NCI-H2196 (cell line): Measurements from ENCODE around the gene ESF1.

Experiments used
- DNase-seq: peaks from one replicate; lab custom pipeline; 2025; ENCODE audit not compliant: unreplicated experiment; lab: John Stamatoyannopoulos, UW

ESF1 gene

GRCh38 chr20:13784893-13785715 lies at the start of gene ESF1, which contains the start of gene NDUFAF5:
TSS of gene ESF1 (minus strand) at chr20:13784919. CDS start at chr20:13783140, 1,779 bp downstream.
TSS of gene NDUFAF5 (plus strand) at chr20:13785028. CDS start at chr20:13785069, 41 bp downstream.
- DNase-seq: peak; percentile 91

GRCh38 chr20:13831476-13831875 lies 46.8 kb upstream of the ESF1 start:
- DNase-seq: no peak

- no peak for DNase-seq
These were observed 40.7 kb upstream of the ESF1 start for GRCh38 chr20:13825465-13825864.

- DNase-seq: no peak
These were observed 39.7 kb upstream of the ESF1 start for GRCh38 chr20:13824459-13824858.

- no peak for DNase-seq
These were observed 37.7 kb upstream of the ESF1 start for GRCh38 chr20:13822459-13822858.

- no peak for DNase-seq
These were observed 37.2 kb upstream of the ESF1 start for GRCh38 chr20:13821876-13822275.

GRCh38 chr20:13819885-13820645 lies 35.3 kb upstream of the ESF1 start:
- peak; percentile 77 for DNase-seq

GRCh38 chr20:13817342-13817741 lies 32.6 kb upstream of the ESF1 start:
- DNase-seq: no peak

GRCh38 chr20:13816757-13817156 lies 32.0 kb upstream of the ESF1 start:
- no peak for DNase-seq

- DNase-seq: no peak
These were observed 30.0 kb upstream of the ESF1 start for GRCh38 chr20:13814672-13815071.

GRCh38 chr20:13813910-13814309 lies 29.2 kb upstream of the ESF1 start:
- DNase-seq: no peak

- no peak for DNase-seq
These were observed 25.7 kb upstream of the ESF1 start for GRCh38 chr20:13810446-13810845.

GRCh38 chr20:13809855-13810254 lies 25.1 kb upstream of the ESF1 start:
- no peak for DNase-seq

- DNase-seq: peak; percentile 15
These were observed 24.7 kb upstream of the ESF1 start for GRCh38 chr20:13809373-13809772.

- DNase-seq: peak; percentile 95
These were observed 16.0 kb upstream of the ESF1 start for GRCh38 chr20:13800728-13801134.

GRCh38 chr20:13799974-13800373 lies 15.3 kb upstream of the ESF1 start:
- DNase-seq: no peak

GRCh38 chr20:13799040-13799439 lies 14.3 kb upstream of the ESF1 start:
- no peak for DNase-seq

GRCh38 chr20:13794667-13795066 lies 9.9 kb upstream of the ESF1 start:
- no peak for DNase-seq

GRCh38 chr20:13793001-13793400 lies 8.3 kb upstream of the ESF1 start:
- no peak for DNase-seq

GRCh38 chr20:13791540-13792459 lies 7.1 kb upstream of the ESF1 start:
- DNase-seq: no peak

- DNase-seq: no peak
These were observed 6.0 kb upstream of the ESF1 start for GRCh38 chr20:13790708-13791107.
